ENCODE data around the gene ANKRD42. TPM values are rescaled to one million over a fixed set of nuclear protein-coding genes. Genes with fewer than 3 reads are reported as not detected.

Gene ANKRD42
- total and polyA plus RNA-seq, 2 of the 8 experiments (the other 6 are each of a cell fraction or from before 2014, with no cell fraction given) = 2.0 to 5.5 TPM

- no peak overlapping the region for H3K23ac ChIP-seq (ENCODE audit: insufficient read length)
- CTCF ChIA-PET (ENCODE audit: partially characterized antibody) = interaction anchor here (0.6 to 0.7 kb wide), 3 partner anchors 93 to 148 kb away, joined by 3 to 4 read pairs (median 3); no protein-coding TSS in a partner anchor
- no peak overlapping the region for H3K4me2 ChIP-seq (ENCODE audit: insufficient read depth in 1 of 2, low read depth in 2 of 2, low read length in 2 of 2)
- H2AFZ ChIP-seq (ENCODE audit: low read length) = no peak overlapping the region
- H3K79me2 ChIP-seq (ENCODE audit: control insufficient read depth in 1 of 2, insufficient read depth in 2 of 2, low read length in 2 of 2) = peaks cover 7 to 59% of the 10 kb centered on the region in 2 experiments
- H4K8ac ChIP-seq (ENCODE audit: extremely low read depth, insufficient read depth, low read length) = no peak overlapping the region
- H2AK5ac ChIP-seq (ENCODE audit: low read depth, low read length) = no peak overlapping the region
- H3K4ac ChIP-seq (replicated peaks; ENCODE audit: insufficient read length, low read depth, low read length) = no peak overlapping the region
- no peak overlapping the region for H4K91ac ChIP-seq (replicated peaks; ENCODE audit: insufficient read length, low read length)
- H3K9me3 ChIP-seq (ENCODE audit: insufficient read depth in 2 of 2, low read depth in 1 of 2, low read length in 1 of 2) = no peaks in the 10 kb centered on the region
- H3K23me2 ChIP-seq (ENCODE audit: low read depth, low read length) = no peaks in the 10 kb centered on the region
- no peak overlapping the region for H3K18ac ChIP-seq (ENCODE audit: extremely low read depth, low read length)
- POLR2A ChIA-PET (ENCODE audit: partially characterized antibody) = interaction anchor here (0.6 to 1.5 kb wide), 3 partner anchors 10 to 111 kb away, joined by 3 to 4 read pairs (median 4); no protein-coding TSS in a partner anchor
- no peak overlapping the region for H3K4me3 ChIP-seq (ENCODE audit: extremely low read depth in 1 of 4, insufficient read depth in 2 of 4, low read depth in 3 of 4, low read length in 4 of 4)
- DNase-seq (ENCODE audit: low read depth in 1 of 2, low spot score in 2 of 2) = no peak
- no peak overlapping the region for H3K27ac ChIP-seq (ENCODE audit: low read depth, low read length)
- peaks cover 4% of the 10 kb centered on the region; the same call in 1 of the 2 replicates for H3K79me1 ChIP-seq (ENCODE audit: low read depth, low read length)
- no peaks in the 10 kb centered on the region for H3K27me3 ChIP-seq (replicated peaks in 1 of 4; ENCODE audit: control insufficient read depth in 3 of 4, extremely low read depth in 1 of 4, insufficient read depth in 3 of 4, low read length in 3 of 4)
- no peak overlapping the region for H4K5ac ChIP-seq (ENCODE audit: insufficient read length, low read depth, low read length)
- peaks cover 10% of the 10 kb centered on the region in 2 experiments for H4K20me1 ChIP-seq (replicated peaks in 1 of 2; ENCODE audit: control insufficient read depth in 1 of 2, insufficient read depth in 2 of 2, low read length in 2 of 2)
- H3K56ac ChIP-seq (replicated peaks; ENCODE audit: insufficient read length, low read depth, low read length) = no peak overlapping the region
- no peak overlapping the region for H2BK120ac ChIP-seq (replicated peaks; ENCODE audit: low read depth, low read length)
- H3K14ac ChIP-seq (ENCODE audit: insufficient read length) = no peak overlapping the region
- H3K4me1 ChIP-seq (replicated peaks in 1 of 4; ENCODE audit: control insufficient read depth in 3 of 4, insufficient read depth in 4 of 4, low read length in 3 of 4) = no peaks in the 10 kb centered on the region
- H3K9ac ChIP-seq (replicated peaks in 1 of 4; ENCODE audit: extremely low read depth in 1 of 4, low read depth in 3 of 4, low read length in 3 of 4) = no peak overlapping the region
- H3K36me3 ChIP-seq (ENCODE audit: control insufficient read depth in 2 of 4, insufficient read depth in 4 of 4, low read length in 3 of 4) = peaks cover 4 to 91% (median 50%) of the 10 kb centered on the region in 4 experiments
- no peak for FAIRE-seq
- H2BK15ac ChIP-seq (ENCODE audit: low read length) = no peak overlapping the region
- H2BK20ac ChIP-seq (ENCODE audit: low read length) = no peak overlapping the region
- no peak overlapping the region for H2BK12ac ChIP-seq (ENCODE audit: low read depth, low read length)
- H2BK5ac ChIP-seq (ENCODE audit: low read depth, low read length) = no peak overlapping the region
- TF ChIP-seq NRF1 (IDR thresholded peaks at IDR 0.05; ENCODE audit: low read depth, low read length) = no peak
- TF ChIP-seq YY1 (IDR thresholded peaks at IDR 0.05; ENCODE audit: low read depth, low read length) = no peak
- no peak for TF ChIP-seq FOSL1 (IDR thresholded peaks at IDR 0.05; ENCODE audit: insufficient read depth, low read depth, low read length)
- TF ChIP-seq ZNF274 (IDR thresholded peaks at IDR 0.05; ENCODE audit: borderline replicate concordance, extremely low read depth, low read length) = no peak
- TF ChIP-seq JUND (IDR thresholded peaks at IDR 0.05; ENCODE audit: low read length) = no peak
- no peak for TF ChIP-seq BRCA1 (IDR thresholded peaks at IDR 0.05; ENCODE audit: low read depth, low read length)
- no peak for TF ChIP-seq SUZ12 (IDR thresholded peaks at IDR 0.05; ENCODE audit: low read length)
- no peak for TF ChIP-seq ATF2 (IDR thresholded peaks at IDR 0.05; ENCODE audit: low read length)
- no peak for TF ChIP-seq SRF (IDR thresholded peaks at IDR 0.05; ENCODE audit: low read depth, low read length)
- no peak for TF ChIP-seq ASH2L (IDR thresholded peaks at IDR 0.05; ENCODE audit: low read length)
- TF ChIP-seq BACH1 (IDR thresholded peaks at IDR 0.05; ENCODE audit: low read length) = no peak
- no peak for TF ChIP-seq RXRA (IDR thresholded peaks at IDR 0.05; ENCODE audit: insufficient read depth, low read depth, low read length)
- TF ChIP-seq CREB1 (IDR thresholded peaks at IDR 0.05) = no peak
- no peak for TF ChIP-seq CBX8 (IDR thresholded peaks at IDR 0.05; ENCODE audit: borderline replicate concordance, low read depth, low read length)
These were observed 19.5 kb upstream of the ANKRD42 start for GRCh38 chr11:83174008-83174407.

Data from H1 (cell line).